MCF 10A (cell line): Measurements from ENCODE around the gene SOCS3. TPM values are rescaled to one million over a fixed set of nuclear protein-coding genes. Genes with fewer than 3 reads are reported as not detected.

ENCODE experiments used
- BruUV-seq: library from RNA; stranded (reverse); fragments of 400-500 nt; replicated peaks from 2 replicates; lab custom pipeline; 2021; lab: Mats Ljungman, UMichigan
- CTCF ChIA-PET: fragments of 300-600 bp; sonication (Branson Sonifier 250); formaldehyde crosslinking; extraction: SDS; loops from one replicate; lab custom pipeline; 2021; ENCODE audit warnings: antibody characterized with exemption, inconsistent platforms; lab: Yijun Ruan, JAX
- POLR2A ChIA-PET: fragments of 300-600, 350-650 bp; sonication (Branson Sonifier 250); formaldehyde crosslinking; extraction: SDS; loops from one replicate; lab custom pipeline; 2020; ENCODE audit warnings: antibody characterized with exemption, inconsistent platforms; lab: Yijun Ruan, JAX
- DNase-seq: peaks from one replicate; pipeline ENCODE4 v3.0.0-alpha.2; 2018; ENCODE audit not compliant: unreplicated experiment
- H3K27ac Mint-ChIP-seq: one replicate; pipeline ENCODE4 v1.8.0; 2022; ENCODE audit warnings: mild to moderate bottlenecking, low read depth, mixed read lengths; ENCODE audit not compliant: unreplicated experiment
- H3K27me3 Mint-ChIP-seq: one replicate; pipeline ENCODE4 v1.8.0; 2022; ENCODE audit warnings: mixed read lengths; ENCODE audit not compliant: insufficient read depth, unreplicated experiment
- H3K36me3 Mint-ChIP-seq: one replicate; pipeline ENCODE4 v1.8.0; 2022; ENCODE audit warnings: mild to moderate bottlenecking, moderate library complexity, mixed read lengths; ENCODE audit not compliant: insufficient read depth, unreplicated experiment
- H3K4me1 Mint-ChIP-seq: one replicate; pipeline ENCODE4 v1.8.0; 2022; ENCODE audit warnings: mixed read lengths; ENCODE audit not compliant: insufficient read depth, unreplicated experiment
- H3K4me3 Mint-ChIP-seq: one replicate; pipeline ENCODE4 v1.8.0; 2022; ENCODE audit warnings: mild to moderate bottlenecking, moderate library complexity, mixed read lengths; ENCODE audit not compliant: unreplicated experiment
- H3K9me3 Mint-ChIP-seq: one replicate; pipeline ENCODE4 v1.8.0; 2022; ENCODE audit warnings: mixed read lengths; ENCODE audit not compliant: unreplicated experiment
- CTCF ChIP-seq: fragments of 200-600 bp; IDR thresholded peaks from one replicate; pipeline ENCODE4 v1.8.0; 2022; ENCODE audit warnings: antibody characterized with exemption, mild to moderate bottlenecking; ENCODE audit not compliant: unreplicated experiment
- intact Hi-C: fragments of 100-400 bp; cut with micrococcal nuclease; formaldehyde crosslinking; loops from 2 replicates; pipeline ENCODE4 v1.14.1; 2022
- total RNA-seq: library from RNA; stranded (reverse); gene quantifications from 2 replicates; pipeline ENCODE4 v1.2.3, GENCODE V29; 2022

The SOCS3 gene
- total RNA-seq, 1 experiment from 2014 or later = 2.5 TPM

DNA sequence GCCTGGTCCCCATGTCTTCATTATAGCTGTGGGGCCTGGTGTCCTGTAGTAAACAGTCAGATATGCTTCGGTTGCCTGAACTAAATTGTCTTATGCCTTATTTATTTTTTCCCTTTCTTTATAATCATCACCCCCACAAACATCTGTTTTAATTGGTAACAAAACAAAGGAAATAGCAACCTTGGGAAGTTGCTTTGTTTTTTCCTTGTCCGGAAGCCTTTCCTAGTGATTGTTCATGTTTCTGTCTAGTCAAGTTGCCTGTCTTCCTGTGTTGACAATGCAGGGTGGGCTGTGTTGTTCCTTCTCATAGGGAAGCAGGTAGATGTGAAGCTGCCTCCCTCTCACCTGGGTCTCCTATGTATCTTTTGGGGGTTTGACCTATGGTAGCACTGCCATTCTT, 35.3 kb upstream of the SOCS3 start:
- DNase-seq = no peak
- Mint-ChIP-seq H3K4me1 (peaks cover 7% of the 10 kb centered on the region), H3K9me3 (no peaks in the 10 kb centered on the region), H3K27me3 (no peaks in the 10 kb centered on the region), H3K27ac (no peak overlapping the region), H3K4me3 (no peak overlapping the region), H3K36me3 (peaks cover 71% of the 10 kb centered on the region)
- no TSS peak for BruUV-seq
- TF ChIP-seq CTCF = no peak
- intact Hi-C loops = no loop called here
- ChIA-PET CTCF (interaction anchor here (0.7 kb wide), 1 partner anchor 145 kb away, joined by 3 read pairs; no protein-coding TSS in a partner anchor), POLR2A (no interaction called here)

DNA sequence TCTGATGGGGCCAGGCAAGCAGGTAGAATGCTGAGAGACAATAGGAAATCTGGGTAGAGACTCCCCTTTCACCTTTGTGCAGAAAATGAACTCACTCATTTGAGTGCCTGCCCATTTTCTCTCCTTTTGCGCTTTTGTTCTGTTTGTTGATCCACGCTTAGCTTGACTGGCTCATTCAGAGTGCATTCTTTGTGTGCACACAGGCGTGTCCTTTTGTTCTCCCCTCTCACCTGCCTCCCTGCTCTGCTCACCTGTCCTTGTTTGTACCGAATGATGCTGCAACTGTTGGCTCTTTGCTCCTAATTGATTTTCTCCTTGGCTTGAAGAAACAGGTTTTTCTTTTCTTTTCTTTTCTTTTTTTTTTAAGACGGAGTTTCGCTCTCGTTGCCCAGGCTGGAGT, 34.3 kb upstream of the SOCS3 start:
- no peaks in the 10 kb centered on the region for H3K27me3 Mint-ChIP-seq
- intact Hi-C loops = no loop called here
- H3K9me3 Mint-ChIP-seq = no peaks in the 10 kb centered on the region
- no peak for DNase-seq
- no peak for TF ChIP-seq CTCF
- POLR2A ChIA-PET = no interaction called here
- no peak overlapping the region for H3K27ac Mint-ChIP-seq
- BruUV-seq = no TSS peak
- H3K36me3 Mint-ChIP-seq = peaks cover 62% of the 10 kb centered on the region
- CTCF ChIA-PET = interaction anchor here (0.6 kb wide), 1 partner anchor 28 kb away, joined by 3 read pairs; no protein-coding TSS in a partner anchor
- H3K4me1 Mint-ChIP-seq = peaks cover 7% of the 10 kb centered on the region
- H3K4me3 Mint-ChIP-seq = no peak overlapping the region

GRCh38 chr17:78393575-78393974, 33.7 kb upstream of the SOCS3 start:
- no peak for DNase-seq
- BruUV-seq = no TSS peak
- no peak for TF ChIP-seq CTCF
- no peaks in the 10 kb centered on the region for H3K27me3 Mint-ChIP-seq
- ChIA-PET POLR2A (no interaction called here), CTCF (interaction anchor here (1.7 kb wide), 1 partner anchor 10 kb away, joined by 5 read pairs; no protein-coding TSS in a partner anchor)
- no peaks in the 10 kb centered on the region for H3K9me3 Mint-ChIP-seq
- H3K4me1 Mint-ChIP-seq = peaks cover 7% of the 10 kb centered on the region
- no peak overlapping the region for H3K4me3 Mint-ChIP-seq
- intact Hi-C loops = no loop called here
- H3K36me3 Mint-ChIP-seq = peaks cover 55% of the 10 kb centered on the region
- H3K27ac Mint-ChIP-seq = no peak overlapping the region

- no TSS peak for BruUV-seq
- TF ChIP-seq CTCF = no peak
- ChIA-PET POLR2A (interaction anchor here (0.6 to 1.9 kb wide), 9 partner anchors 9 to 213 kb away, joined by 3 to 8 read pairs (median 3); partner anchors contain the start of gene PGS1), CTCF (interaction anchor here (0.5 to 2.3 kb wide), 7 partner anchors 9 to 160 kb away, joined by 3 to 14 read pairs (median 3); no protein-coding TSS in a partner anchor)
- Mint-ChIP-seq H3K36me3 (peaks cover 43% of the 10 kb centered on the region), H3K27ac (peak overlapping the region; percentile 80), H3K4me3 (no peak overlapping the region), H3K4me1 (peaks cover 7% of the 10 kb centered on the region), H3K9me3 (no peaks in the 10 kb centered on the region), H3K27me3 (no peaks in the 10 kb centered on the region)
- no peak for DNase-seq
- intact Hi-C loops = no loop called here
These were observed 32.4 kb upstream of the SOCS3 start for GRCh38 chr17:78392295-78392694.
